Measurements from ENCODE around the gene TGM4.
"Not testable (repeated sequence)": the region's sequence is repeated elsewhere in the genome, so short reads cannot be mapped to it uniquely, and the experiment has no call there.

Gene TGM4

DNA sequence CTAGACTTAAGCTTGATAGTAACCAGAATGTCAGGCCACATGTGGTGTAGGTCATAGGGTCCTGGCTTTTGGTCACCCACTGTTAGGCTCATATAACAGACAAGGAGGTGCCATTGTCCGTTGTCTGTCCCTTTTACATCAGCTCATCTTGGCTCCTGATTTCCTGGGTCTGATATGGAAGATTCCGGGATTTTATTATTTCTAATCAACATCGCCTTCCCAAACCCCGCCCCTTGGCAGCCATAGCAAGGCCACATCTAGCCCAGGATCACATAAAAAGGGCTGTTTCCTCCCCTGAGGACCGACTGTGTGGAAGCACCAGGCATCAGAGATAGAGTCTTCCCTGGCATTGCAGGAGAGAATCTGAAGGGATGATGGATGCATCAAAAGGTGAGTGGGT is at the start of gene TGM4:
TGM4 (plus strand) TSS at position 301 of the 400 bp plus-strand sequence; CDS start at position 372, 71 bp downstream.
- DNase-seq, result no peak

DNA sequence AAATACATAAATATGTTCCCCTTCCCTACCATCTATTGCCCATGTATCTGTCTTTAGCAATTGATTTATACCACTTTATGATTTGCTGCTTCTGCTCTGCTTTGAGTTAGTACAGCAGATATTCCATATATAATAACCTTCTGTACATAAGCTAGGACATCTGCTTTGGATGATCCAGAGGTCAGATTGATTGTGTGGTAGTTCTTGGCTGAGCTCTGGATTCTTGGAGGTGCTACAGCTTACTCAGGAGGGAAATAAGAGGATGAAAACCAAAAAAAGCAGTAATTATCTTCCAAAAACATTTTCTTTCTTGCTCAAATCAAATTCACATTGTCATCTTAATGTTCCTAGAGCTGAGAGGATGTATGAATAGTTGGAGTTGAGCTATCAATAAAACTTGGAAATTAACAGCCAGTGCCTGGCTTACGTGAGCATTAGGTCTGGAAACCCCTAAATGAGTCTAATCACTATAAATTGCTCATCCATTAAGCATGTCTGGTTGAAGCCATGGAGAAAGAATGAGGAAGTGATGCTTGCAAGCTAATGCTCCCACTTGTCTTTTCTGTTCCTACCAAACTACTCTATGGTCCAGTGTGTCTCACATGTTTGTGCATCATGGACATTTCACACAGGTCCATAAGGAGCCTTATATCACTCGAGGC is 49.0 kb upstream of the TGM4 start:
- no peak for DNase-seq

DNA sequence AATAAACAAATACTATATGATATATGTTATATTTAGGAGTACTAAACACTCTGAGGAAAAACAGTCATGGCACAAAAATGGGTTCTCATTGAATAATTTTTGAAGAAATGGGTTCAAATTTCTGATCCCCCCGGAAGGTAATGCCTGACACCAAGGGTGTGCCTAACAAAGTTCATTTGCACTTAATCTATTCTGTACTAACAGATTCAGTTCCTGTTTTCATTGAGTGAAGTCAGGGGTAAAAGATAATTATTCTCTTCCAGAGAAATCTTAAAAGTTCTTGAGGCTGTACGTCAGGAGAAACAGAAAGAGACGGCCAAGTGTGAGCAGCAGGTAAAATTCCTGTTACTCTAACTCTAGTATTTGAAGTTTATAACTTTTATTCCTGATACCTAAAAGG is 47.2 kb upstream of the TGM4 start:
- DNase-seq, result no peak

DNA sequence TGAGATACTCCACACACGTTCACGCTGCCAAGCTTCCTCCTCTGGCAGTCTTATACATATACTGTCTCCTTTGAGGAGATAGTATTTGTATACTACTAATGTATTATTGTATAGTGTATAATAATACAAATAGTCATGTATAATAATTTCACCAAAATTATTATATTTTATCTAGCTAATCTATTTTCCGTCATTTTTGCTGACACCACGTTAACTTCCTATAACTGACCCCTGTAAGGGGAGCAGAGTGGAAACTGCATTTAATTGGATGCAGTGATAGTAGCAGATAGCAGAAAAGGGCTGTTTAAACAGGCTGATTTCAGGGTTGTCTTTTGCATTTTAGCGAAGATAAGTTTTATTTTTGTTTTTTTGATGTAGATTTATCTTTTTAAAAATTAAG is 43.2 kb upstream of the TGM4 start:
- no peak for DNase-seq

DNA sequence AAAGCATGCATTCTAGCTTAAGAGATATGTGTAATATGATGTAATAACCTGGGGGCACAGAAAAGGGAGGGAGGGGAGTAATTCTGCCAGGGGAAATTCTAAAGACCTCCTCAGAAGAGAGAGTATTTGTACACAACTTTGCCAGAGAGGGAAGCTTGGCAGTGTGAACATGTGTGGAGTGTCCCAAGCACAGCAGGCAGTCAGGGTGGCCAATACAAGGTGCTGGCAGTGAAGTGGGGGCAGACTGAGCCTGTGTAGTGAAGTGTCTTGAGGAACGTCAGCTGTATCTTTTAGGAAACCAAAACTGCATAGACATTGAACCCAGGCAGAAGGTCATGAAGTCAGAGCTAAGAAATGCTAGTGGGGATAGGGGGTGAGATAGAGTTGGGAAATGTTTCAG is 42.4 kb upstream of the TGM4 start:
- DNase-seq, result no peak

DNA sequence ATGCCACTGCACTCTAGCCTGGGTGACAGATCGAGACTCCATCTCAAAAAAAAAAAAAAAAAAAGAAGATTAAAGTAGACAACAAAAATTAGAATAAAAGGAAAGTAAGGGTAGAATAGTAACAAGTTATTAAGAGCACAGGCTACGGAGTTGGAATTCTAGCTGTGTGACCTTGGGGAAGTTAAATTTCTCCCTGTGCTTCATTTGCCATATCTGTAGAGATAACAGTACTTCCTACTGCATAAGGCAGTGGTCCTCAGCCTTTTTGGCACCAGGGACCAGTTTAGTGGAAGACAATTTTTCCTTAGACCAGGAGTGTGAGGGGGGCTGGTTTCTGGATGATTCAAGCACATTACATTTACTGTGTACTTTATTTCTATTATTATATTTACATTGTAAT is 41.4 kb upstream of the TGM4 start:
- no peak for DNase-seq

DNA sequence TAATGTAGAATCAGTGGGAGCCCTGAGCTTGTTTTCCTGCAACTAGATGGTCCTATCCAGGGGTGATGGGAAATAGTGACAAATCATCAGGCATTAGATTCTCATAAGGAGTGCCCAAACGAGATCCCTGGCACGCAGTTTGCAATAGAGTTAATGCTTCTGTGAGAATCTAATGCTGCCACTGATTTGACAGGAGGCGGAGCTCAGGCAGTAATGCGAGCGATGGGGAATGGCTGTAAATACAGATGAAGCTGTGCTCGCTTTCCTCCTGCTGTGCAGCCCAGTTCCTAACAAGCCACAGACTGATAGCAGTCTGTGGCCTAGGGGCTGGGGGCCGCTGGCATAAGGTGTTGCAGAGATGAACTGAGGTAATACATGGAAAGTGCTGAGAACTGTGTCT is 41.0 kb upstream of the TGM4 start:
- DNase-seq, result no peak

DNA sequence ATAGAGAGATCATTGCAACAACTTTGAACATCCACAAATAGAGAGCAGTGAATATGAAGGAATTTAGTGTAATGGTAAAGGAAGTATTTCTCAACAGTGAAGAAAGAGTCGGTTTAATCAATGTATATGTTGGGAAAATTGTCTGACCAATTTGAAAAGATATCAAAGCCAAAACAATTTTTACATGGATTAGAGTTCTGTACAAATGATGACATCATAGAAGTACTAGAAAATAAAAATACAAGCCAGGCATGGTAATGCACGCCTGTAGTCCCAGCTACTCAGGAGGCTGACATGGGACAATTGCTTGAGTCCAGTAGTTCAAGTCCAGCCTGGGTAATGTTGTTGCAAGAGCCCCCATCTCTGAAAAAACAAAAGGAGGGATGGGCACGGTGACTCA is 38.7 kb upstream of the TGM4 start:
- no peak for DNase-seq

DNA sequence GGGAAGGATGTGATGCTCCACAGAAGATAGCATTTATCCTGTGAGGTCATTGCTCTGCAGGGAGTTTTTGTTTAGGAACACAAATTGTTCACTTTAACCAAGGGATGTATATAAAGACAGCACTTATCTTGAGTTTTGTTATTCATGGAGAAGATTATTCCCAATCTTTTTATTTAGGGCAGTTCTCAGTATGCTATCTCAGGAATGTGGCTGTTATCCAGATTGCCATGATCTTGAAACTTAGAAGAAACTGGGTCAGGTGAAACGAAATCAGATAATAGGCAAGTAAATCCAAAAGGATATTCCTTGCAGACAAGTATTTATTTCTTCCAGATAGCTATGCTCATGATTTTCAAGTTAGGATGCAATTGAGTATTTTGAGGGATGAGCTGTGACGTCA is 32.0 kb upstream of the TGM4 start:
- no peak for DNase-seq

DNA sequence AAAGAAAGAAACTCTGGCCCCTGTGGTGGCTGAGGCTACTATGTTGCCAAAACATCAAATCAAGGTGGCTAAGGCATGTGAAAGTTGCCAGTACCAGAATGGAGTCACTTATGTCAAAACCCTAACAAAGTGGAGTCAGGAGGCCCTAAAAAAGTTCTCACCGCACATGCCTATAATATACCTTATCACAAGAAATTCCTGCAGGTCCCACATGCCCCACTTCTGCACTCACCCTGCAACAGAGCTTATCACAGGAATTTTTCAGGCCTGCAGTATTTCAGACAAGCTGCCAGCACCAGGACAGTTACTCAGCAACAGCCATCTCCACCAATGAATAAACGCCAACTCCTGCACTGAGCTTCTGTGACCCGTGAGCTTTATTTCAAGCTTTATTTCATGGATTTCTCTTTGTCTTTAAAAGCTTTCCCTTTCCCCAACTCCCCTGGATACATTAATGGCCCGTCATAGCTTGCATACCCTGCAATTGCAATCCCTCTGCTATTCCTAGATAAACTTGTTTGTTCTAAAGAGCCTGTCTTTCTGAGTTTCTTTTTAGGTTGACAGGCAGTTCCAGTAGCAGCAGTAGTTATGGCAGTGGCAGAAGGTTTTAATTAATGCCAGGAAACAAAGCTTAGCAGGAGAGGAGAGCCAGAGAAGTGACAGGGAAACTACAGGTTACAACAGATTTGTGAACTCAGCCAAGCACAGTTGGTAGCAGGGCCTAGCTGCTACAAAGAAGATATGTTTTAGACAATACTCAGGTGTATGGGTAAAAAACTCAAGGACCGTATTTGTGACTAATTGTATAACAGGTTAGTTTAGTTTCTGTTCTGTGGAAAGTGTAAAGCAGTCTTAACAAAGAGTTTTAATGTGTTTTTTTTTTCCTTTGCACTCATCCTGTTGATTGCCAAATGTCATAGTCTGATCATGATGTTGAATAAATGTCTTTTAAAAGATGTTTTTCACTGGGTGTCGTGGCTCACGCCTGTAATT is 28.6 kb upstream of the TGM4 start:
- no peak for DNase-seq

DNA sequence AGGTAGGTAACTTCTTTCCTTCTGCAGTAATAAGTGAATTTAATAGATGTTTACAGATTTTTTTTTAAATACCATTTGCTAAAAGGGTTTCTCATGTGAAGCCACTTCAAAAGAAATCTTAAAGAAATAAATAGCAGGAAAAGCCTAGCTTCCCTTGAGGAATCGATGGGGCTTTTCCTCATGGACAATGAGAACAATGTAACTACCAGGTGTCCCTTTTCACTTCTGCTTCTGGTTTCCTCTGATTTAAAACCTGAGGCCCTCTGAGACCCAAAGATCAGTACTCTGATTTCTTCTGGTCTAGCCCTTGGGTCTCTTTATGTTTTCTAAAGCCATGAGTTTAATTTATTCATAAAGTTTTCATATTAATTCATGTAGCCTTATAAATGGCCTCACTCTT is 25.8 kb upstream of the TGM4 start:
- no peak for DNase-seq

DNA sequence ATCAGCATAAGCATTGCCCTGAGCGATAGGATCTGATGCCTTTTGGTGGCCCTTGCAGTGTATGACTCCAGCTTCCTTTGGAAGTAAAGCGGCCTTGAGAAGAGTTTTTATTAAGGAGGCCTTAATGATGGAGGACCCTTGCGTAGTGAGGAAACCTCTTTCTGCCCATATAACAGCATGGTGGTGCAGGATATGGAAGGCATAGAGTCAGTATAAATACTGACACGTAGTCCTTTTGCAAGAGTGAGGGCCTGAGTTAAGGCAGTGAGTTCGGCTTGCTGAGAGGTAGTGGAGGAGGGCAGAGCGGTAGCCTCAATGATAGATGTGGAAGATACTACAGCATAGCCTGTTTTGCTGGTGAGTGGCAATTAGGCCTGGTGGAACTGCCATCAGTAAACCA is 17.7 kb upstream of the TGM4 start:
- not testable (repeated sequence) for DNase-seq

DNA sequence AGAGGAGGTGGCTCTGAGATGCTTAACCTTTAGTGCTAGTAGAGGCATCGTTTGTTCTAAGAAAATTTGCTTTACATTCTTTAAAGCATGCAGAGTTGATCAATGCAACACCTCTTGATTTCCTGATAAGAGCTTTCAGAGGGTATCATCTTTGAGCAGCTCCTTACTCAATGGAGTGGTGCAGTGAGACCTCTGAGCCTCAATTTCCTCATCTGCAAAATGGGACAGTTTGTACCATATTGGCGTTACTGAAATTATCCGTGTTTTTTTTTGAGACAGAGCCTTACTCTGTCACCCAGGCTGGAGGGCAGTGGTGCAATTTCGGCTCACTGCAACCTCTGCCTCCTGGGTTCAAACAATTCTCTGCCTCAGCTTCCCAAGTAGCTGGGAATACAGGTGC is 14.3 kb upstream of the TGM4 start:
- DNase-seq, result no peak

DNA sequence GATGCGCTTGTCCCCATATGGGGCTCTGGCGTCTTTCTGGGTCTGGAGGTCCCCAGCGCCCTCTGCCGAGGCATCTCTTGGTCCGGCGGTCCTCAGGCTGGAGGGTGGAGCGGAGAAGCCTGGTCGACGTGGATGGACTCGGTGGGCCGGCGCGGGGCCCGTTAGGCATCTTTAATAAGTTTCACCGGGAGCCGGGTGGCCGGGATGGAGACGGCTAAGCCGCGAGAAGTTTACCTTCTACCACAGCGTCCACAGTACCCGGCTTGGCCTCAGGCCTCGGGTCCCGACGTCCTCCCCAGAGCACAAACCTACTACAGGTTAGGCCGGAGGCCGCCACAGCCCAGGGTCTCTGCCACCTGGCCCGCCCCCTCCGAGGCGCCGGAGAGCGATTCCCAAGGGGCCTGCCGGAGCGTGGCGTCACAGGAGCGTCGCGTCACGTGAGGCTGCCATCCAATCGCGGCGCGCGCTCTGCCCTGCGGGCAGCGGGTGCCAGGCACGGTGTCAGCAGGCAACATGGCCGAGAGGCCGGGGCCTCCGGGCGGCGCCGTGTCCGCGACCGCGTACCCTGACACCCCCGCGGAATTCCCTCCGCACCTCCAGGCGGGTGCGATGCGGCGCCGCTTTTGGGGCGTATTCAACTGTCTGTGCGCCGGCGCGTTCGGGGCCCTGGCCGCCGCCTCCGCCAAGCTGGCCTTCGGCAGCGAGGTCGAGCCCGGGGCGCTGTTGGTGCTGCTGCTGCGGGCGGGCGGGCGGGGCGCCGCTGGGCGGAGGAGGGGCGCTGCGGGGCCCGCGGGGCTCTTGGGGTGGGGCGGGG is 12.8 kb upstream of the TGM4 start, which contains the start of gene TMEM42:
TMEM42 (plus strand) TSS at position 501 of the 814 bp plus-strand sequence; CDS start at position 514, 13 bp downstream.
- DNase-seq, result peak; percentile 42

DNA sequence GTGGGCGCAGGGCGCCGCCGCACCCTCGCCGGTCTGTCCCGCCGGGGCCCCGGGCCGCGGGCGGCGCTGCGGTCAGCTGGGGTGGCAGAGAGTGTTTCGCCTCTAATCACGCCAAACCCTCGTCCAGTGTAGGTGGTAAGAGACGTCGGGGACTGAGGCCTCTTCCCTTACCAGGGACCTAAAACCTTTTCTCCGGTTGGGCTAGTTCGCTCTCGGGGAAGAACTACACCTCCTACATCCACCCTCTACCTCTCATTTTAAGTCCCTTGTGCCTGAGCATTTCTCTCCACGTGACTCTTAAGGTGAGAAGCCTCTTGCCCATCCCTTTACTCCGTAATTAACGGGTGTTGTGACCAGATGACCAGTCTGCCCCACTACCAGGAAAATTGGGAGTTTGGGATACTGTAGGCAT is 12.2 kb upstream of the TGM4 start:
- DNase-seq, result no peak

DNA sequence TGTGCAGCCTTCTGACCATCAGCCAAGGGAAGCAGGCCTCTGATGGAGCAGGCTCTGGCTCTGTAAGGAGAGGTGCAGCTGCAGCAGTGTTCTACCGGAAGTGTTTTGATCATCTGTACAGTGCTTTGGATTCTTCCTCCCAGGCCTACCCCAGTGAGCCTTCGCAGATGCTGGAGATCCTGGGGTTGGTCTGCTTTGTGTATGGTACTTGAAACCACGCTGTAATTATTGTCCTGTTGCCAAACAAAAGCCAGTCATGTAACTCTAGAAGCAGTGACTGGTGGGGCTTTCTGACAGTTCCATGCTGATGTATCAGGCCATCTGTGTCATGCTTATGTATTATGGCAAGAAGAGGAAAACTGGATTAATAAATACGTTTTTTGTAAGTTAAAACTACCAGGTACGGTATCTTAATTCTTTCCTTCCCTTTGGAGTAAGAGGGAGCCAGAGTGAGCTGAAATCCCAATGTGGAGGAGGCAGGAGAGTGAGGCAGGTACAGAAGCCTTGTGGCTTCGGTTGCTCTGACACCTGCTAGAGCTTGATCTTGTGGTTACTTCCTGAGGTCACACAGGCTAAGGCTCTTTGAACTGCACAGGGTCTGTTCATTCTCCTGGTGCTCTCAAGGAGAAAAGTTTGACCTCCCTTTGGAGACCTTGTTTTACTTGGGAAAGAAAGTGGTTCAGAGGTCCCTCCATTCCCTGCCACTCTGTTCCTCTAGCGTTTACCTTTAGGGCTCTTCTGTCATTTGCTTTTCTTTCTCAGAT is 9.0 kb upstream of the TGM4 start:
- no peak for DNase-seq

DNA sequence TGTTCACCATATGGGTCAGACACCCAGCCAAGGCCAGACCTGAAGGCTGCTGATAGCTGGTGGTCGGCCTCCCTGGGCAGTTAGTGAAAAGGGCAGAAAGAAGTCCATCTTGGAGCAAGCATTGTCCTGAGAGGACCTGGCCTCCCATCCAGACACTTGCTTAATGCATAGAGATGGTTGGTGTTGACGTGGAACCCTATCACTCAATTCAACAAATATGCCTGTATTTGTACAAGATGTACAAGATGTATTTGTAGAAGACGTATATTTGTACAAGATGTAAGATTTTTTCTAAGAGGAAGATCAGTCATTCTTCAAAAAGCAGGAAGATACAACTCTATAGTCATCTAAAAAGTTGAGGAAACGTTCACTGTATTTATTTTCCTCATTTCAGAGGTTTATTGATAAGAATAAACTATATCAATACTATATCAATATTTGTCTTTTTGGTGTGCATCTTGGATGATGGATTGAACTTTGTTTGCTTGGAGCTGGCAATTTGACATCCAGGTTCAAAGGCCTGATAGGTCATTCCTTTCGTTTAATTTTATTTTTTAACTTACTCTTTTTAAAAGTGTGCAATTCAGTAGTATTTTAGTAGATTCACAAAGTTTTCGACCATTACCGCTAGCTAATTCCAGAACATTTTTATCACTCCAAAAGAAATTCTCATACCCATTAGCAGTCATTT is 6.8 kb upstream of the TGM4 start:
- DNase-seq, result no peak

DNA sequence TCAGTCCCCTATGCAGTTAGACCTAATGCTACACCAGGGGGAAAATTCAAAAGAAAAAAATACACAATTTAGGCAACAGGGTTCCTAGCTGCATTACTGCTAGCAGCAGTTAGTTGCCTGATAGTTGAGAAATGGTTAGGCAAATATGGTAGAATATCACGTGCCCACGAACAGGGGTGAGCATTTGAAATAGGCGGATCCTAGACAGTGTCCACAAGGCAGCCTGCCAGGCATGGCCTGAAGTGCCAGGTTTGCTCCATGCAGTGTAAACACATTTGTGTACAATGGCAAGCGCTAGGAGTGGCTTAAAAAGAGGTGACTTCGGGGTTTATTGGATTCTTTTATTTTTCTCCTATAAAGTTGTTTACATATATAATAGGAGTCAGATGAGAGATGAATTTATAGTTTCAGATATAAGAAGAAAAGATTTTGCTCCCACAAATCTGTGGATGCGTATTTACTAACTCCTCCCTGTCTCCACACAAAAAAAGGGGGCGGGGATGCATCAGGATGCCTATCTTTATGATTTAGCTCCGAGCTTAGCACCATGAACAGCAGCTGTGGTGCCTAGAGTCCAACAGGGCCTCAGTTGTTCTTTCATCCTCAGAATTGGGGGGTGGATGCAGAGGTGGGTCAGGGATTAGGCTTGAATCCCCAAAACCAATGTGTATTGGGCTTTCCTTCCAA is 3.9 kb upstream of the TGM4 start:
- DNase-seq, result no peak

DNA sequence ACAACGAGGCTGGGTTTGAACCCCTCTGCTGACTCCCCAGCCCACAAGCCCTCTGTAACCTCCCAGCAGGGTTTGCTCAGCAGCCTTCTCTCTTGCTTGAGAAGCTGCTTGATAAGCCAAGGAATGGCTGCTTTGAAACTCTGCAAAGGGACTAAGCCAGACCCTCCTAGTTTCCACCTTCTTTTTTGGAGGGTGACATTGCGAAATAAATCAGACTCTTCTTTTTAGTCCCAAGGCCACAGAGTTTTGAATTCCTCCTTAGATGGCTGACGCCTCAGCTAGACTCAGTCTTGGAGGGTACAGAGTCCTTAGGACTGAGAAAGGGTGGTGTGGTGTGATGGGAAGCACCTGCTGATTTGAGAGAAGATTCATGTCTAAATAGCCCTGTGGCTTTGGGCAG is 1.2 kb downstream of the TGM4 start:
- DNase-seq, result no peak

DNA sequence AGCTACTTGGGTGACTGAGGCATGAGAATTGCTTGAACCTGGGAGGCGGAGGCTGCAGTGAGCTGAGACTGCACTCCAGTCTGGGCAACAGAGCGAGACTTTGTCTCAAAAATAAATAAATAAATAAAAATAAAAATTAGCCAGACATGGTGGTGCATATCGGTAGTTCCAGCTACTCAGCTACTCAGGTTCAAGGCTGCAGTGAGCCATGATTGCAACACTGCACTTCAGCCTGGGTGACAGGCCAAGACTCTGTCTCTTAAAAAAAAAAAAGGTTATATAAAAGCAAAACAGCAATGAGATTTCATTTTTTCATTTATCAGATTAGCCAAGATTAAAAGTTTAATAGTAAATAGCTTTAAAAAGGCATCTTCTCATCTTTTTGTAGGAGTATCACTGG is 2.9 kb downstream of the TGM4 start:
- no peak for DNase-seq

DNA sequence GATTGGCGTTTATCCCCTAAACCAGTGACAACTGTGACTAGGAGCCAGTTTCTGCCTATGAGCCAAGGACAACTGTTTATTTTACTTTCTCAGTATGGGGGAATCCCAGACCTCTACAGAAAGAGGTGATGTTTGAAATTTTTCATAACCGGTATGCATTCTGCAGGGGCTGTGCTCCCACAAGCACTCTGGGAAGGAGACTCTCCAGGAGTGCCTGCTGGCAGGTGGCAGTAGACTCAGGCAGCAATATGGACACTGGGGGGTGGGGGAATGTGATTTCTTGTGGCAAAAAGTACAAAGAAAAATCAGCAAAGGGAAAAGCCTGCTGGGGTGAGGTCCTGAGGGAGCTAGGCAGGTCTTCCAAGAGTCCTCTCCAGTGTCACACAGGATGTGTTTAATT is 5.9 kb downstream of the TGM4 start:
- DNase-seq, result no peak
